Endothelial cell of umbilical vein (primary cell): ENCODE results near the gene LAX1.

Experiments used
- CTCF ChIP-seq, 2 donors: IDR thresholded peaks; 1 replicate in 1 of 2; 2 replicates in 1 of 2; pipeline ENCODE4 v1.5.1; 2011; ENCODE audit warnings: low read length in 2 of 2, mild to moderate bottlenecking in 2 of 2, moderate library complexity in 2 of 2, control low read depth in 1 of 2, inconsistent platforms in 1 of 2, low read depth in 1 of 2; ENCODE audit not compliant: insufficient read depth in 1 of 2; ENCODE audit errors: extremely low read depth in 1 of 2
- MAX ChIP-seq: IDR thresholded peaks from 2 replicates; pipeline ENCODE4 v1.6.1; 2011; ENCODE audit not compliant: insufficient read depth, insufficient read length
- POLR2A ChIP-seq: IDR thresholded peaks from 2 replicates; pipeline ENCODE4 v1.6.1; 2012; ENCODE audit warnings: low read depth, mild to moderate bottlenecking, control low read depth, low read length

GRCh38 chr1:203771901-203772301 is 6.9 kb downstream of the LAX1 start:
- TF ChIP-seq POLR2A (no peak), CTCF (IDR thresholded peaks at IDR 0.05; ENCODE audit: extremely low read depth in 1 of 2, insufficient read depth in 1 of 2, low read depth in 1 of 2, low read length in 2 of 2) (no peak), MAX (no peak)
